SW 1271 (cell line): ENCODE results near the gene SPDYE18.
"Not testable (repeated sequence)": the region's sequence is repeated elsewhere in the genome, so short reads cannot be mapped to it uniquely, and the experiment has no call there.

Source experiments
- DNase-seq, 2 experiments: peaks; one replicate each; lab custom pipeline; 2025; lab: John Stamatoyannopoulos, UW

SPDYE18 gene

GRCh38 chr7:77005461-77006057 is 56.8 kb downstream of the SPDYE18 start:
- not testable (repeated sequence) for DNase-seq

DNA sequence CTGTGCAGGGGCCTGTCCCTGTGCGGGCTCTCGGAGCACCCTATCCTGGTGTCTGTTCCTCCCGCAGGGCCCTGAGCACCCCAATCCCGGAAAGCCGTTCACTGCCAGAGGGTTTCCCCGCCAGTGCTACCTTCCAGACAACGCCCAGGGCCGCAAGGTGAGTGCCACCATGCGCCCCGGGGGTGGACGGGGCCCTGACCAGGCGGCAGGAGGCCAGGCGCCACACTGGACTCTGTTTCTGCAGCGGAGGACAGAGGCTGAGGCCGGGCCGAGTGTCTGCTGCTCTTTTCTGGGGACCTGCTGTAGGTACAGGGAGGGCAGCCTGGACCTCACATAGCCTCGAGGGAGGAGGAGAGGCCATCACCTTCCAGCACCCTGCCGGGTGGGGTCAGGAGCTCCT is 58.2 kb downstream of the SPDYE18 start:
- not testable (repeated sequence) for DNase-seq

- not testable (repeated sequence) for DNase-seq
Observed at GRCh38 chr7:77003241-77003640, 59.1 kb downstream of the SPDYE18 start.

DNA sequence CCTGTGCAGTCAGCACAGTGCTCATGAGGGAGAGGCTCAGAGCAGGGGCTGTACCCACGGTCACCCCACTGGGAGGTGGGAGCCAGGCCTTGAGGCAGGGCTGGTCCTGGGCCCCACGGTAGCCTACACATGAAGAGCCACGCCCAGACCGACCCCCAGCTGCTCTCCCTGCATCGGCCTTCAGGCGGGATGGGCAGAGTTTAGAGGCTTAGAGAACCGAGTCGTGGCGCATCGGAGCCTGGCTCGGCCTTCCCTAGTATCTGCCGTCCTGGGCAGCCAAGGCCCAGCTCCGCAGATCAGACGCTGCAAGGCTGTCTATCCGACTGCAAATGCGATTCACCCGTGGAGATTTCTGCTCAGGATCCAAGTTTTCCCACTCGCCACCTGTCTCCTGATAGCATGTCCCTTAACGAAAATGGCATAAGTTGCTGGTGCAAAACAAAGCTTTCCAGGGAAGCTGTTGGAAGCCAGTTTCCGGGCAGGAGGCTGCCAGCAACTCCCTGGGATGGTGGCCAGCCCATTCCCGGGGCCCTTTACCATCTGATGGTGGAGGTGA is 59.6 kb downstream of the SPDYE18 start:
- not testable (repeated sequence) for DNase-seq

GRCh38 chr7:77002104-77002503 is 60.3 kb downstream of the SPDYE18 start:
- not testable (repeated sequence) for DNase-seq
